Mucosa of descending colon (tissue), 3 donors: ENCODE results near the gene AHR. TPM values are rescaled to one million over a fixed set of nuclear protein-coding genes. Genes with fewer than 3 reads are reported as not detected.

ENCODE experiments used
- ATAC-seq: fragments of 200-7000 bp; cut with Tn5 transposase; one replicate; pipeline ENCODE4 v1.9.1; 2020; ENCODE audit warnings: mild to moderate bottlenecking, moderate library complexity
- DNase-seq, 3 donors: peaks; one replicate each; pipeline ENCODE4 v3.0.0-alpha.2; 2020
- H3K36me3 ChIP-seq: fragments of 200-600 bp; one replicate; pipeline ENCODE4 v1.8.0; 2021; ENCODE audit warnings: low read depth, mild to moderate bottlenecking
- H3K4me1 ChIP-seq: fragments of 200-600 bp; one replicate; pipeline ENCODE4 v1.8.0; 2021; ENCODE audit warnings: low read depth, mild to moderate bottlenecking
- H3K4me3 ChIP-seq: fragments of 200-600 bp; one replicate; pipeline ENCODE4 v1.8.0; 2021; ENCODE audit warnings: mild to moderate bottlenecking
- H3K9me3 ChIP-seq: fragments of 200-600 bp; one replicate; pipeline ENCODE4 v1.8.0; 2021; ENCODE audit warnings: mild to moderate bottlenecking
- intact Hi-C, 2 donors: fragments of 100-400 bp; cut with DNase I in 1 of 2; cut with micrococcal nuclease in 1 of 2; formaldehyde crosslinking; loops; one replicate each; pipeline versions ENCODE4 v1.11.0 to v1.11.1; 2022; cut with DNase I, micrococcal nuclease
- long read RNA-seq, 2 donors: library from polyadenylated mRNA; unstranded; transcript quantifications; one replicate each; pipeline ENCODE4 v2.0.0, GENCODE V29; 2019 to 2021
- total RNA-seq, 3 donors: library from RNA; stranded (reverse); fragmentation: NEBNext Ultra II Directional in 2 of 3; extraction: Animal tissue kit (Norgen Biotek cat#: 25700) in 2 of 3; gene quantifications; one replicate each; pipeline versions ENCODE4 v1.2.1 to v1.2.4, GENCODE V29; 2021 to 2023
- TF ChIP-seq, protein P1 (sequence below): fragments of 200-600 bp; IDR thresholded peaks from one replicate; pipeline ENCODE4 v1.8.0; 2022; ENCODE audit warnings: antibody characterized with exemption, mild to moderate bottlenecking
- donor health status: DM: no; HTN: no; CAD: no; lungs with moderate emphysema.
- donor health status: DM: no; HTN: no; CAD: no.
- donor health status: DM: no; HTN: yes; CAD: no.

Gene AHR
- 10 to 100 TPM; 33.7 to 41.3 (median 36.3) TPM for total RNA-seq
- long read RNA-seq, donor 1, full-length matches to known transcripts, result 1 of 8 reads
- long read RNA-seq, donor 1, partial matches to known transcripts, result 5 of 8 reads
- long read RNA-seq, donor 1, other reads (novel, unspliced or antisense), result 2 of 8 reads
- long read RNA-seq, donor 2, full-length matches to known transcripts, result 1 of 6 reads
- long read RNA-seq, donor 2, partial matches to known transcripts, result 4 of 6 reads
- long read RNA-seq, donor 2, other reads (novel, unspliced or antisense), result 1 of 6 reads

DNA sequence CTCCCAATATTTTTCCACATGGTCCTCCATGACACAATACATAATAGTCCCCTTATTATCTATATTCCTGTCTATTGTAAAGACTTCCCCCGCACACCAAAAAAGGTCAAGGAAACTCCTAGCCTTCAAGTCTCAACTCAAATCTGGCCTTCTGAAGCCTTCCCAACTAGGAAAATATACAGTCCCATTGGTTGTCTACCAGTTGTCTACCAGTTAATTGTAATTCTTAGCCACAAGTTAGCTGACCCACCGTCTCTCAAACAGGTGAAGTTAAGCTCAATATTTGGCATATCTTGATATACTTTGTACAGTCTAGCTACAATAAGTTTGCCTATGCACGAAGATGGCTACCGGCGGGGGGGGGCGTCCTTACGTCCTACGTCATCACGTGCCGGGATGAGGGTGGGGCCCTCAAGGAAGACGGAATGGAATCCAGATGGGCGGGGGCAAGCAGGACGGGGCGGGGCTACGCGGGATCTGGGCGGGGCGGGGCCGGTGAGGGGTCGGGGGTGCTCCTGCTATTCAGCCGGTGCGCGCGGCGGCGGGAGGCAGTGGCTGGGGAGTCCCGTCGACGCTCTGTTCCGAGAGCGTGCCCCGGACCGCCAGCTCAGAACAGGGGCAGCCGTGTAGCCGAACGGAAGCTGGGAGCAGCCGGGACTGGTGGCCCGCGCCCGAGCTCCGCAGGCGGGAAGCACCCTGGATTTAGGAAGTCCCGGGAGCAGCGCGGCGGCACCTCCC lies at the start of gene AHR:
TSS of gene AHR (plus strand) at position 551 of the 738 bp plus-strand sequence. CDS start 613 bp downstream, outside the sequence.
- H3K4me1 ChIP-seq, result peaks cover 7% of the 10 kb centered on the region
- peak within 1 kb of the TSS; percentile 98 for H3K4me3 ChIP-seq
- peak; percentile 95 for ATAC-seq
- no peaks in the 10 kb centered on the region for H3K9me3 ChIP-seq
- intact Hi-C loops, result no loop called here
- no peaks in the 10 kb centered on the region for H3K36me3 ChIP-seq
- TF ChIP-seq, protein P1, sequence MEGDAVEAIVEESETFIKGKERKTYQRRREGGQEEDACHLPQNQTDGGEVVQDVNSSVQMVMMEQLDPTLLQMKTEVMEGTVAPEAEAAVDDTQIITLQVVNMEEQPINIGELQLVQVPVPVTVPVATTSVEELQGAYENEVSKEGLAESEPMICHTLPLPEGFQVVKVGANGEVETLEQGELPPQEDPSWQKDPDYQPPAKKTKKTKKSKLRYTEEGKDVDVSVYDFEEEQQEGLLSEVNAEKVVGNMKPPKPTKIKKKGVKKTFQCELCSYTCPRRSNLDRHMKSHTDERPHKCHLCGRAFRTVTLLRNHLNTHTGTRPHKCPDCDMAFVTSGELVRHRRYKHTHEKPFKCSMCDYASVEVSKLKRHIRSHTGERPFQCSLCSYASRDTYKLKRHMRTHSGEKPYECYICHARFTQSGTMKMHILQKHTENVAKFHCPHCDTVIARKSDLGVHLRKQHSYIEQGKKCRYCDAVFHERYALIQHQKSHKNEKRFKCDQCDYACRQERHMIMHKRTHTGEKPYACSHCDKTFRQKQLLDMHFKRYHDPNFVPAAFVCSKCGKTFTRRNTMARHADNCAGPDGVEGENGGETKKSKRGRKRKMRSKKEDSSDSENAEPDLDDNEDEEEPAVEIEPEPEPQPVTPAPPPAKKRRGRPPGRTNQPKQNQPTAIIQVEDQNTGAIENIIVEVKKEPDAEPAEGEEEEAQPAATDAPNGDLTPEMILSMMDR, result no peak
- peak; percentile 92 to 99 (median 97) for DNase-seq

DNA sequence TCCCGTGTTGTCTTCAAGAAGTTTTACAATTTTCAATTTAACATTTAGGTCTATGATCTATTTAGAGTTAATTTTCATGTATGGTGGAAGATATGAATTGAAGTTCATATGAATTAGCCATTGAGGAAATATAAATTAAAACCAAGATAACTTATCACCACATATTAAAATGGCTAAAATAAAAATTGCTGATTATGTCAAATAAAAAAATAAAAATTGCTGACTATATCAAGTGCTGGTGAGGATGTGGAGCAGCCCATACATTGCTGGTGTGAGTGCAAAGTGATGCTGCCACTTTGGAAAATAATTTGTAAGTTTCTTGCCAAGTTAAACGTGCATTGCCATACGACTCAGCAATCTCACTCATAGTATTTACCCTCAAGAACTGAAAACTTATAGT lies 44.6 kb upstream of the AHR start:
- ATAC-seq, result no peak
- H3K9me3 ChIP-seq, result no peaks in the 10 kb centered on the region
- intact Hi-C loops, result no loop called here

DNA sequence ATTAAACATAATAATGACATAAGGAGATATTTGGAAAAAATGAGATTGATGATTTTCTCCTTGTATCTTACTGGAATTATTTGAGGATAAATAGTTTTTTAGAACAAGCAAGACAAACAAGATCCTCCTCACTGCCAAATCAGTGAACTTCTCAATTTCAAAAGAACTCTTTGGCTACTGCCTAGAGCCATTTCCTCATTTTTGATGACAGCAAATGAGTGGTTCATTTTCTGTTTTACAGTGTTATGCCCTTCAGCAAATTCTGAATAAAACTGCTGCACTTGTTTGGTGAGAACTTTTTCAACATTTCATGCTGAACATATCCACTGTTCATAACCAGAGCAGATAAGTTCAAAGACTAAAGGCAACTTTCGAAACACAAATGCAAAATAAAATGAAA lies 42.5 kb upstream of the AHR start:
- H3K36me3 ChIP-seq, result no peaks in the 10 kb centered on the region
- intact Hi-C loops, result no loop called here
- no peak for DNase-seq
- TF ChIP-seq, protein P1, result no peak
- H3K4me1 ChIP-seq, result no peaks in the 10 kb centered on the region
- H3K9me3 ChIP-seq, result no peaks in the 10 kb centered on the region
- ATAC-seq, result no peak
- no peak overlapping the region for H3K4me3 ChIP-seq

More for the DNA sequence above, 44.6 kb upstream of the AHR start:
- Histone ChIP-seq H3K4me3 (no peak overlapping the region), H3K4me1 (no peaks in the 10 kb centered on the region), H3K36me3 (no peaks in the 10 kb centered on the region)
- TF ChIP-seq, protein P1, result no peak
- no peak for DNase-seq

DNA sequence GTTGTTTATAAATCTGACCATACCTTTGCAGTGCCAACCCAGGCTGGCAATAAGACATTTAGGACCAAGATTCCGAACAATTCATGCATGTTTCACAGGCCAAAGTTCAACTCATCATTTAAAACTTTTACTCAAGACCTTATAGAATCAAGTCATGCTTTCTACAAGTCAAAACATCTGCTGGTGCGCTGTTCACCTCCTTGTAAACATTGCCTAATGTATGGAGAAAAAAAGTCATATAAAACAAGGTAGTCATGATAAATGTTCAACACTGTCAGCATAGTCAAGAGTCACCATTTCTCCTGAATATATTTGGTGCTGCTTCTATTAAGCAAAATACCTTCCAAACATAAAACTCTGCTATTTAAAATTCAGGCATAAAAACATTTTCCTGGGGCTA lies 42.1 kb upstream of the AHR start:
- Histone ChIP-seq H3K4me1 (no peaks in the 10 kb centered on the region), H3K9me3 (no peaks in the 10 kb centered on the region), H3K4me3 (no peak overlapping the region), H3K36me3 (no peaks in the 10 kb centered on the region)
- TF ChIP-seq, protein P1, result no peak
- intact Hi-C loops, result no loop called here
- no peak for DNase-seq
- no peak for ATAC-seq

DNA sequence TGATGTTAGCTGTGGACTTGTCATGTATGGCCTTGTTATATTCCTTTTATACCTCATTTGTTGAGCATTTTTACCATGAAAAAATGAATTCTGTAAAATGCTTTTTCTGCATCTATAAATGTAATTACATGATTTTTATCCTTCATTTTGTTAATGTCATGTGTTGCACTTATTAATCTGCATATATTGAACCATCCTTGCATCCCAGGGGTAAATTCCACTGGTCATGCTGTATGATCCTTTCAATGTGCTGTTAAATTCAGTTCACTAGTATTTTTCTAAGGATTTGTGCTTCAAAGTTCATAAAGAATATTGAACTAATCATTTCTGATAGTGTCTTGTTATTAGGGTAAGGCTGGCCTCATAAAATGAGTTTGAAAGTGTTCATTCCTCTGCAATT lies 31.9 kb upstream of the AHR start:
- DNase-seq (no peak), ATAC-seq (no peak)
- H3K4me1 ChIP-seq, result no peaks in the 10 kb centered on the region
- intact Hi-C loops, result no loop called here
- no peaks in the 10 kb centered on the region for H3K36me3 ChIP-seq
- H3K9me3 ChIP-seq, result peaks cover 33% of the 10 kb centered on the region
- no peak overlapping the region for H3K4me3 ChIP-seq
- TF ChIP-seq, protein P1, result no peak
